ENCODE data around the gene FADS6. TPM values are rescaled to one million over a fixed set of nuclear protein-coding genes. Genes with fewer than 3 reads are reported as not detected.
A peak's percentile ranks its signal among the peaks of the same experiment; 100 is the strongest.

FADS6 gene
- total RNA-seq, 4 donors from 2014 or later = 0.19 to 6.0 (median 1.9) TPM

DNA sequence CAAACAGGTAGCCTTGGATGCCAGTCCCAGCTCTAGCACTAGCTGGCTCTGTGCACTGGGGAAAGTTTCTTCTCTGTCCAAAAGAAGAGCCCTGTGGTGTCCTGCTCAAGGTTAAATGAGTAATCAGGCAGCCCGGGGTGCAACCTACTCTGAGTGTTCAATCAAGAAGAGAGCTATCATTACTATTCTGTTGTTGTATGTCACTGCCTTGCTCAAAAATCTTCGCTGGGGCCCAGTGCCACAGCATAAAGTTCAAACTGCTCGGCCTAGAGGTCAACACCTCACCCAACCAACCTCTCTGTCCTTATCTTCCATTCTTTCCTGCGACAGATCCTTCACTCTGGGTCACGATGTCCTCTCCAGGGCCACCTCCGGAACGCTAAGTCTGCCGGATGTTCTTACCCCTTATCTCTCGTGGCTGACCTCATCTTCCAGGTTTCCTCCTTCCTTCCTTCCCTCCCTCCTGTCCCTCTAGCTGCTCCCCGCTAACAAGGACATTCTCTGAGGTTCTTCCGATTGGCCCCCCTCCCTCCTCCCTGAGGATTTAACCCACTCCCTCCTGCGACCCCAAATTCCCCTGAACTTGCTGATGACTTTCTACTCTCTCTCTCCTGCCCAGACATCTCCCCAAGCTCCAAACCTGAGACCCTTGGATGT lies 25.1 kb downstream of the FADS6 start:
- Histone ChIP-seq H3K27ac (no peak overlapping the region), H3K36me3 (peaks cover 0 to 25% (median 0%) of the 10 kb centered on the region in 3 donors), H3K4me1 (peaks cover 7 to 24% (median 15%) of the 10 kb centered on the region in 3 donors), H3K4me3 (no peak overlapping the region), H3K9me3 (no peaks in the 10 kb centered on the region), H3K27me3 (peaks cover 0 to 1% (median 0%) of the 10 kb centered on the region in 4 donors)
- DNase-seq = no peak
- TF ChIP-seq, protein P1, sequence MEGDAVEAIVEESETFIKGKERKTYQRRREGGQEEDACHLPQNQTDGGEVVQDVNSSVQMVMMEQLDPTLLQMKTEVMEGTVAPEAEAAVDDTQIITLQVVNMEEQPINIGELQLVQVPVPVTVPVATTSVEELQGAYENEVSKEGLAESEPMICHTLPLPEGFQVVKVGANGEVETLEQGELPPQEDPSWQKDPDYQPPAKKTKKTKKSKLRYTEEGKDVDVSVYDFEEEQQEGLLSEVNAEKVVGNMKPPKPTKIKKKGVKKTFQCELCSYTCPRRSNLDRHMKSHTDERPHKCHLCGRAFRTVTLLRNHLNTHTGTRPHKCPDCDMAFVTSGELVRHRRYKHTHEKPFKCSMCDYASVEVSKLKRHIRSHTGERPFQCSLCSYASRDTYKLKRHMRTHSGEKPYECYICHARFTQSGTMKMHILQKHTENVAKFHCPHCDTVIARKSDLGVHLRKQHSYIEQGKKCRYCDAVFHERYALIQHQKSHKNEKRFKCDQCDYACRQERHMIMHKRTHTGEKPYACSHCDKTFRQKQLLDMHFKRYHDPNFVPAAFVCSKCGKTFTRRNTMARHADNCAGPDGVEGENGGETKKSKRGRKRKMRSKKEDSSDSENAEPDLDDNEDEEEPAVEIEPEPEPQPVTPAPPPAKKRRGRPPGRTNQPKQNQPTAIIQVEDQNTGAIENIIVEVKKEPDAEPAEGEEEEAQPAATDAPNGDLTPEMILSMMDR (IDR thresholded peaks at IDR 0.05) = no peak
- no peak for TF ChIP-seq POLR2A (IDR thresholded peaks at IDR 0.05)
- intact Hi-C loops (cut with DNase I) = no loop called here
- 81 to 82% methylated on average over 11 to 12 of the region's 12 CpGs for WGBS, 2 donors

DNA sequence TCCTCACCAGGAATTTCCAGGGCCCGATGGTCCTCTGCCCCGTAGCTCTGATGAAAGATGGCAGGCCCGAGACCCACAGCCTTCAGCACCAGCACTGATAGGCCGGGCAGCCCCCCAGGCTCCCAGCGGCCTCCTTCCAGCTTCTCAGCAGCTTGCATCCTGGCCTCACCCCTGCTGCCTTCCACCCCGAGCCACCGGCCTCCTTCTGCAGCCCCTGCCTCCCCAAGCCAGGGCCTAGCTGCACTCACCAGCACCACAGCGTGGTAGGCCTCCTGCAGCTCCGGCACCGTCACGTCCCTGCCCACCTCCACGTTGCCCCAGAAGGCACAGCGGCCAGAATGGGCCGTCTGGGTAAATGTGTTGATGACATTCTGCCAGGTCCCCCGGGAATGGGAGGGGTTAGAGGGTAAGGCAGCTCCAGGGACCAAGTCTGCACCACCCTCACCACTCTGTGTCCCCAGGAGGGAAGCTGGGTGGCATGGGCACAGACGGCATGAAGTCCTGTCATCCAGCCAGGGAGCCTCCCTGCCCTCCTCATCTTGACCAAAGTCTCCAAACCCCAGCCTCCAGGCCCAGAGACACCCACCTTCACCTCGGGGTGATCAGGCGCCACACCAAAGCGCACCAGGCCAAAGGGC lies 27.1 kb downstream of the FADS6 start:
- Histone ChIP-seq H3K27ac (no peak overlapping the region), H3K4me3 (no peak overlapping the region), H3K36me3 (peaks cover 0 to 35% (median 0%) of the 10 kb centered on the region in 3 donors), H3K27me3 (peaks cover 0 to 22% (median 5%) of the 10 kb centered on the region in 4 donors), H3K4me1 (peaks cover 9 to 20% (median 10%) of the 10 kb centered on the region in 3 donors), H3K9me3 (no peaks in the 10 kb centered on the region)
- no peak for TF ChIP-seq POLR2A (IDR thresholded peaks at IDR 0.05)
- TF ChIP-seq, protein P1 (IDR thresholded peaks at IDR 0.05) = no peak
- intact Hi-C loops (cut with DNase I) = no loop called here
- WGBS, 2 donors = no CpG with 5 or more reads among the region's 19 CpGs
- no peak for DNase-seq

DNA sequence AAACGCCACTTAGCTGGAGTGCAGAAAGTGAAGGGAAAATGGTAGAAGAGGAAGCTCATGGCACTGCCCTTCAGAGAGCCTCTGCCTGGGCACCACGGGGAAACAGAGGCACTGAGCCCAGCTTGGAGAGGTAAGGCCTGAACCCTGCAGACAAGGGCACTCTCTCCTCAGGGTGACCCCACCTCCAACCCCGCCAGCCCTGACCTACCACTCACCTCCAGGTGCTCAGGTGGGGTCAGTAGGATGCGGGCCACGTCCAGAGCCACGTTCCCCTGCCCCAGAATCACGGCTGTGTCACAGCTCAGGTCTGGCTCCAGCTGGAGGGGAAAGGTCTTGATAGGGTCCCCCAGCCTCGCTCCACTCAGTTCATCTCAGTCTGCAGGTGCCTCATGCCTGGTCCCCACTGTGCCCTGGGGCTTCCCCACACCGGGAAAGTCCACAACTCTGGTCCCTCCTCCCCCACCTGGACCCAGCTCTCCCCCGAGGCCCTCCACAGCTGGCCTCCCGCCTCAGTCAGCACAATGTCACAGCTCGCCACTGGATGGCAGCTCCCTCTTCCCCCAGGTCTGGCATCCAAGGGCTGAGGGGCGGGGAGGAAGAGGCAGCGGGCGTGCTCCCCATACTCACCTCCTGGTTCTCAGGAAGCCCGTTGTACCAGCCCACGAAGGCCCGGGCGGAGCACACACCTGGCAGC lies 27.8 kb downstream of the FADS6 start:
- no peak for TF ChIP-seq POLR2A (IDR thresholded peaks at IDR 0.05)
- TF ChIP-seq, protein P1 (IDR thresholded peaks at IDR 0.05) = no peak
- Histone ChIP-seq H3K4me3 (no peak overlapping the region), H3K27me3 (peaks cover 7 to 29% (median 11%) of the 10 kb centered on the region in 4 donors), H3K36me3 (peaks cover 0 to 35% (median 0%) of the 10 kb centered on the region in 3 donors), H3K4me1 (peaks cover 12 to 22% (median 16%) of the 10 kb centered on the region in 3 donors), H3K9me3 (no peaks in the 10 kb centered on the region), H3K27ac (no peak overlapping the region)
- DNase-seq = no peak
- 62 to 79% methylated on average over 7 of the region's 19 CpGs for WGBS, 2 donors
- intact Hi-C loops (cut with DNase I) = loop anchor here (2.0 kb wide), 1 partner anchor 121 kb away; no protein-coding TSS in a partner anchor

DNA sequence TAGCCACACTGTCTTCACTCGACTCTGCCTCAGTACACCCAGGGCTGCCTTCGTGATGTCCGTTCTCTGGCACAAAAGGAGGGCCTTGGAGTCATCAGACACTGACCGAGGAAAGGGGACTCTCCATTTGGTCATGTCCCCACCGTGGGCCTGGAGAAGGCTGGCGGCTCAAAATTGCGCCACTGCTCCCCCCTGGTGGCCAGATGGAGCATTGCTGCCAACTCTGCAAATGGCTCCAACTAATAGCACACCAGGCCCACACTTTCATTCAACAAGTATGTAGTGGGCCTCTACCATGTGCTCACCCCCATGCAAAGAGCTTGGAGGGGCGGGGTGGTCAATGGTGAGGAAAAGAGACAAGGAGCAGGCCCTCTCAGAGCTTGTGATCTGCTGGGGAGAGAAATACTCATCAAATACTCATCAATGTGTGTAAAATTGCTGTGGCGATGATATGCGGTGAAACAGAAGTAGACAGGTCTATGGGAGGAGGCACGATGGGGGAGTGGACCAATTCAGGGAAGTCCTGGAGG lies 28.5 kb downstream of the FADS6 start:
- no peak for DNase-seq
- no peak overlapping the region for H3K4me3 ChIP-seq
- peaks cover 20 to 29% (median 22%) of the 10 kb centered on the region in 3 donors for H3K4me1 ChIP-seq
- no peak overlapping the region for H3K27ac ChIP-seq
- 29 to 46% methylated on average over 5 to 10 of the region's 11 CpGs for WGBS, 2 donors
- intact Hi-C loops (cut with DNase I) = loop anchor here (2.0 to 5.0 kb wide), 2 partner anchors 73 to 120 kb away; no protein-coding TSS in a partner anchor
- H3K36me3 ChIP-seq = peaks cover 0 to 34% (median 0%) of the 10 kb centered on the region in 3 donors
- no peak for TF ChIP-seq POLR2A (IDR thresholded peaks at IDR 0.05)
- TF ChIP-seq, protein P1 (IDR thresholded peaks at IDR 0.05) = peak; percentile 92 to 98 (median 96)
- no peaks in the 10 kb centered on the region for H3K9me3 ChIP-seq
- H3K27me3 ChIP-seq = peaks cover 14 to 36% (median 17%) of the 10 kb centered on the region in 4 donors
